ENCODE data around the gene POLR2C.
"Not testable (repeated sequence)": the region's sequence is repeated elsewhere in the genome, so short reads cannot be mapped to it uniquely, and the experiment has no call there.

Gene POLR2C
- total RNA-seq: 67.9 reads per million, percentile 75 among the genes with 10 or more reads in this experiment

DNA sequence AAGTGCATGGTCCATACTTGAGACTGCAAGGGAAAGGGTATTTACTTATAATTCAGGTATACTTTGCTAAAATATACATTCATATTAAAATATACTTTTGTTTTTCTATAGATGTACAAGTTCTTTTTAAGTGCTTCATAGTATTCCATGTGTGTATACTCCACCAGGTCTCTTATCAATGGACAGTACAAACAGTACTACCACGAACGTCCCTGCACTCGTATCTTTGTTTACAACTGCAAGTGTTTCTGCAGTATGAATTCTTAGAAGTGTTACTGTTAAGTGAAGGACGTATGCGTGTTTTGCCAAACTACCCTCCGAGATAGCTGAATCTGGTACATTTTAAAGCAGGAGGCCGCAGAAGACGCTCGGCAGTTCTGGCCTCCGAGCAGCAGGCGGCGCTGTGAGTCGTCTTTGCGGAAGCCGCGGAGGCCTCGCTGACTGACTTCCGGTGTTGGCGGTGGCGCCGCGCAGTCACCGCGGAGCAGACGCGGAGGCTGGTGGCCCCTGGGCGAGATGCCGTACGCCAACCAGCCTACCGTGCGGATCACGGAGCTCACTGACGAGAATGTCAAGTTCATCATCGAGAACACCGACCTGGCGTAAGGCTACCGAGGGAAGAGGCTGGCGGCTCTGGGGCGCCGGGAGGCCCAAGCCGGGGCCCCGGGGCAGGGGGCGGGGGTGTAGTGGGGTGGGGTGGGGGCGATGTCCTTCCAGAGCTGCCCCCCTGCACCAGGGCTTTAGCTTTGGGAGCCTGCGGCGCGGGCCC, at the start of gene POLR2C:
TSS of gene POLR2C (plus strand) at position 471 of the 769 bp plus-strand sequence. CDS start at position 517, 46 bp downstream.
- DNase-seq: peak; percentile 93

DNA sequence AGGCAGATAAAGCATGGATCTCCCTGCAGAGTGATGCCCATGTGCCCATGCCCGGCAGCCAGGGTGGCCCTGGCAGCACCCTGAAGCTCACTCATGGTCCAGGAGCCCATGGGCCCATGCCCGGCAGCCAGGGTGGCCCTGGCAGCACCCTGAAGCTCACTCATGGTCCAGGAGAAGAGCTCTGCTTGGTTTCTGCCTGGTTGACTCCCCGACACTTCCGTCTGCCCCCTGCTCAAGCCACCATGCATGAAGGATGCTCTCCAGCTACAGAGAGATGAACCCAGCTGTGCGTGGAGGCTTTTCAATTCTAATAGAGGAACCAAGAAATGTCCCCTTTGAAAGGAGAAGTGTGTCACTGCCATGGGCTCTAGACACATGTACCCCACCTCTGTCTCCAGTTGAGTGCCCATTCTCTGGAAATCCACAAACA, 49.2 kb upstream of the POLR2C start:
- no peak for DNase-seq

DNA sequence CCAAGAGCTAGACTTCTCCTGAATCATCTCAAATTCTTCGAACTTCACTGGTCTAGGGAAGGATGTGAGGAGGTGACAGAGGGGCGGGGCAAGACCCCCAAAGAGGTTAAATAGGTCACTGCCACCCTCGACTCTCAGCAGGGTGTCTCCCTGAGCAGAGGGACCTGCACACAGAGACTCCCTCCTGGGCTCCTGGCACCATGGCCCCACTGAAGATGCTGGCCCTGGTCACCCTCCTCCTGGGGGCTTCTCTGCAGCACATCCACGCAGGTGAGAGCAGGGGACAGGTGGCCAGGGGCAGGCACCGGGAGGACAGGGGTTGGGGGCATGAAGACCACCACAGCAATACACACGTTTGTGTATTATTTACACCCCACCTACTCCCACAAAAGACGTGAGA, 48.7 kb upstream of the POLR2C start:
- DNase-seq: no peak

DNA sequence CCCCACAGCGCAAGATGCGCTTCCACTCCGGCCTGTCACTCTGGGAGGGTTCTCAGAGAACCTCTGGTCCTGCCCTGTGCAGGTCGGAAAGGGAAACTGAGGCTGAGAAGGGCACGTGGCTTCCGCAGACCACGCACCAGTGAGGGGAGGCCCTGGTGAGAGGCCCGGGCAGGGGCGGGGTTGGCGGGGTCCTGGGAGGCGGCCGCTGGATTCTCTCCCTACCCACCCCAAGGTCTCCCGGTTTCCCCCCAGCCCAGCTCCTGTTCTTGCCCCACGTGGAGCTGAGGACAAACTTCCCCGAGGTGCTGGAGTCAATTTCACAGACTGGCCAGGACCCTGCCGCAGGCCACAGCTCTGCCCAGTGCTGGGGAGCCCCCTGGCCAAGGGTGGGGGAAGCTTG, 46.4 kb upstream of the POLR2C start:
- DNase-seq: no peak

DNA sequence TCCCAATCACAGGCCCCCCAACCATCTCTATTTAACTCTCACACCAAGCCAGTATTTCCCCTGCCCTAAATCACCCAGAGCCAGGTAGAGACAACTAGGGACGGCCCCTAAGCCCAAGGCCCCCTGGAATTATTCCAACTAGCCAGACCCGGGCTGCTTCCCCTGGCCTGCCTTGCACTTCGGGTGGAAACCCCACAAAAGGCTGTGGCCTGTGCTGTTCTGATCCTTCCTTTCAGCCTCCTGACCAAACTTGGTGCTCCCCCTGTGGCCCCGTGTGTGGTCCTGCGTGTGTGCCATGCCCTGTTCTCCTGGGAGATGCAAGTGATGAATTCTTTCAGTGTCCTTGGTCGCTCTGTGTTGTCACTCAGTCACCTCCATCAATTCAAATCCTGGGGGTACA, 43.0 kb upstream of the POLR2C start:
- DNase-seq: no peak

DNA sequence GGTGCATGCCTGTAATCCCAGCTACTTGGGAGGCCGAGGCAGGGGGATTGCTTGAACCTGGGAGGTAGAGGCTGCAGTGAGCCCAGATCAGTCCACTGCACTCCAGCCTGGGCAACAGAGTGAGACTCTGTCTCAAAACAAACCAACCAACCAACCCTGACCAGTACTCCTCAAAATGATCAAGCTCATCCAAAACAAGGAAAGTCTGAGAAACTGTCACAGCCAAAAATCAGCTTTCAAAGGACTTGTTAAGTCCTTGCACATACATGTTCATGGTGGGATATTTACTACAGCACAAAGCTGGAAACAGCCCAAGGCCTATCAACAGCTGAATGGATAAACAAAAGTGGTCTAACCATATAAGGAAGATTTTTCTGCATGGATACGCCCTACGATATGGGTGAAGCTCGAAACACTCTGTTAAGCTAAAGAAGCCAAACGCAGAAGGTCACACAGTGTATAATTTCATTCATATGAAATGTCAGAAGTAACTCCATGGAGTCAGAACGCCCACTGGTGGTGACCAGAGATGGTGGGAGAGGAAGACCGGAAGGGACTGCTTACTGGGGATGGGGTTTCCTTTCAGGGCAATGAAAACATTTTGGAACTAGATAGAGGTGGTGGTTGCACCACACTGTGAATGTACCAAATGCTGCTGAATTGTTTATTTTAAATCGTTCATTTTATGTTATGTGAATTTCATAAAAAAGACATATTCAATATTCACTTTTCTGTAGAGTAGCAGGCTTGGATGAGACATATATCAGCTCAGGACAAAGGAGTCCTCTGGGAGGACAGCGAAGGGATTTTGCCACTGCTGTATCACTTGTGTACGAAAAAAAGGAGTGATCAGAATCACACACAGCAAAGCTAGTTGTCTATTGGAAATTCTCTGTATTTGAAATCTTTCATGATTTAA, 40.2 kb upstream of the POLR2C start:
- DNase-seq: no peak

DNA sequence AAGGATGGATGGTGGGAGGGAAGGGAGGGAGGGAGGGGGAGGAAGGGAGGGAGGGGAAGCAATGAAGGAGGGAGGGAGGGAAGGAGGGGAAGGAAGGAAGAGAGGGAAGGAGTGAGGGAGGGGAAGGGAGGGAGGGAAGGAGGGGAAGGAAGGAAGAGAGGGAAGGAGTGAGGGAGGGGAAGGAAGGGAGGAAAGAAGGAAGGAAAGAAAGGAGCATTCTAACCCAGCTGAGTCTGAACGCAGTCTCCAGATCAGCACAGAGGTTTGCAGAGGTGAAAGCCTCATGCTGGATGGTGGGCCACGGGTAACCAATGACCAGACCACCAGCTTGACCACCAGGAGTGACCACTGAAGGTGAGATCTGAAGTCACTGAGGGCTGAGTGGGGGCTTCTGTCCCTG, 39.3 kb upstream of the POLR2C start:
- DNase-seq: no peak

DNA sequence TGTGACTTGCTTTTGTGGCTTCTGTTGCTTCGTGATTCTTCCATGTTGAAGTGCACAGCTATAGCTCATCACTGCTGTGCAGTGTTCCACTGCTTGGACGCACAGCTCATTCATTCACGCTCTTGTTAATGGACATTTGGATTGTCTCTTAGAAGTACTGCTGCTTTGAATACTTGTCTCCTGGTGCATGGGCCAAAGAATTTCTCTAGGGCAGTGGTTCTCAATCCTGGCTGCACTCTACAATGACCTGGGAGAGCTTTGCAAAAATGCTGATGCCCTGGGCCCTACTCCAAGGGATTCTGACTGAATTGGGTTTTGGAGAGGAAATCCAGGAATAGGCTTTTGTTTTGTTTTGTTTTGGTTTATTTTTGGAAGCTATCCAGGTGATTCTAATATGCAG, 37.9 kb upstream of the POLR2C start:
- no peak for DNase-seq

DNA sequence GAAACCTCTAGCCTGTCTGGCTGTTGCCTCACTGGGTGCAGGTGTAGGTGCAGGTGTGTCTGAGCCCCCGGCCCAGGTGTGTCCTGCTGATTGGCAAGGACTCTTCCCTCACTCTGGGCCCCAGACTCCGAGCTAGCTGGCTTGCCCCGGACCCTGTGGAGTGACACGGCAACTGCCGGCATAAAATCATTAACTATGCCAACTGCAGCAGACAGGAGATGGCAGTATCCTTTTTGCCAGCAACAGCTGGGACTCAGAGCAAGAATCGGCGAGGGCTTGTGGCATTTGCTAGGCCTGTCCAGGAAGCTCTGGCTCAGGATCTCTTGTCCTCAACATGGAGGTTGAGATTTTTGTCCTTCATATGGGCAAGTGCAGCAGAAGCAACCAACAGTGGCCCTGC, 36.1 kb upstream of the POLR2C start:
- DNase-seq: no peak

DNA sequence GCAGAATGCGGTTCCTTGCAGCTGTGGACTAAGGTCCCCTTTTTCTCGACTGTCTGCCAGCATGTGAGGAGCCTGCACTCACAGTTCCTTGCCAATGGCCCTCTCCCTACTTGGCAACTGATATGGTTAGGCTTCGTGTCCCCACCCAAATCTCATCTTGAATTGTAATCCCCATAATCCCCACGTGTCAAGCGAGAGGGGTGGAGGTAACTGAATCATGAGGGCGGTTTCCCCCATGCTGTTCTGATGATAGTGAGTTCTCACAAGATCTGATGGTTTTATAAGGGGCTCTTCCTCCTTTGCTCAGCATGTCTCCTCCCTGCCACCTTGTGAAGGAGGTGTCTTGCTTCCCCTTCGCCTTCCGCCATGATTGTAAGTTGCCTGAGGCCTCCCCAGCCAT, 35.2 kb upstream of the POLR2C start:
- no peak for DNase-seq

DNA sequence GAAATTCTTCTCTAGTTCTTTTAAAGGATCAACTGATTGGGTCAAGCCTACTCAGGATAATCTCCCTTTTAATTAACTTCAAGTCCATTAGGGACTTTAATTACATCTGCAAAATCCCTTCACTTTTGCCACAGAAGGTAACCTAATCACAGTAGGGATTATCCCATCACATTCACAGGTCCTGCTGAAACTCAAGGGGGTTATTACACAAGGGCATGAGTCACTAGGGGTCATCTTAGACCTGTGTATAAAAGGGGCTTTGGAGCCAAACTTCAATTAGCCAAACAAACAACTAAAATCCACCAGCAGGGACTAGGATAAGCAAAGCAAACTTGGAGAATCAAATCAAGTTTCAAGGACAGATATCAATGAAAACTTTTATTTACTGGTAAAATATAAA, 34.7 kb upstream of the POLR2C start:
- DNase-seq: no peak

DNA sequence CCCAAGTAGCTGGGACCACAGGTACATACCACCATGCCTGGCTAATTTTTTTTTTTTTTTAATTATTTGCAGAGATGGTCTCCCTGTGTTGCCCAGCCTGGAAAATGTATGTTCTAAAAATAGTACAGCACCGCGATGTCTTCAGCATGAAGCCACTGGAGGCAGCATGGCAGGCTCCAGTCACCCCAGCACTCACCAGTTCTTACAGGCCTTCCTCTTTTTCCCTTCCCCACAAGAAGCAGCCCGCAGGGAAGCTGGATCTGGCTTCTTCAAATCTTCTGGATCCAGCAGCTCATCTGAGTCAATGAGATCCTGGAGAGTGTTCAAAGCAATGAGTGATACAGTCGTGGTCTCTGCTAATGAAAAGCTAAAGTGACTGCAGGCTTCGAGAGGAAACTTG, 31.5 kb upstream of the POLR2C start:
- no peak for DNase-seq

DNA sequence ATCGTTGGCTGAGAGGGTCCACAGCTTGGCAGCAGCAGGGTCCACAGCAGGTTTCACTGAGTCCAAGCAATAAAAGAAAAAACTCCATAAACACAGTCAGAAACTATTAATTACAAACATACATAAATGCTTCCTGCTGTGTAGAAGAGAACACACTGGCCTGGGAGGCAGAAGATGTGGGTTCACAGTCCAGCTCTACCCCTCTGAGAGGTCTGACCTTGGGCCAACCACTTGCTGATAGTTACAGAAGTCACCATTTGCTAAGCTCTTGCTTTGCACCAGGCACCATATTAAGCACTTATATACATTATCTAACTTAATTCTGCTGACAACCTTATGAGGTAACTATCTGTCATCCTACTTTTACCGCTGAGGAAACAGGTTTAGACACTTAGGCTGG, 30.0 kb upstream of the POLR2C start:
- DNase-seq: no peak

DNA sequence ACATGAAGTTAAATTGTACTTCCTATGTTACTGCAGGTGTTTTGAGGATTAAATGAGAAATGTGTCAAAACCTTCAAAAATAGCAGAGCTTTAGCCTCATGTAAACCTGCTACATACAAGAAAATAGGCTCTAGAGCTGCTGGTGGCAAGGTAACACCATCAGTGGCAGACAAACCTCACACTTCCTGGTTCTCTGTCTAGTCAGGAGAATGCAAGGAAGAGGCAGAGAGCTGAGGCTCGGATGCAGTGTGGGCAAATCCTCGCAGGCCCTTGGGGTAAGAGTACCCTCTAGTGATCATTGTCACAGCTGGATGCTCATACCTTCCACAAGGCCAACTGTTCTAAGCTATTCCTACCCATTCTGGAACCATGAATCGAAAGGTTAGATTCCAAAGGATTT, 29.5 kb upstream of the POLR2C start:
- DNase-seq: no peak

DNA sequence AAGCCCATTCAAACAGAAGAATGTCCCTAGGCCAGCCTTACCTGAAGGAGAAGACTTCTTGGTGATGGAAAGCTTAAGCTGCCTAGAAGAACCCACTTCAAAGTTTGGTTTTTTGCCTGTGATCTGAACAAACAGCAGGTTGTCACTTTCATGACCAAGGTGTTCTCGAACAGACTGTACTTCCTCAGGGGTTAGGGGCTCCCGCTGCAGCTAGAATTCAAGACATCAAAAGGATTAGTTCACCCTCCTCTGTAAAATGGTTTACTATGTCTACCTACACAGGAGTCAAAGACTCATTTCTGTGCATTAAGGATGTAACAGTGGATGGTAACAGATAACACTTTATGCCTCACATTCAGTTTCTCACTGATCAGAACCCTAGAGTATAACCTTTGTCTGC, 28.5 kb upstream of the POLR2C start:
- no peak for DNase-seq

DNA sequence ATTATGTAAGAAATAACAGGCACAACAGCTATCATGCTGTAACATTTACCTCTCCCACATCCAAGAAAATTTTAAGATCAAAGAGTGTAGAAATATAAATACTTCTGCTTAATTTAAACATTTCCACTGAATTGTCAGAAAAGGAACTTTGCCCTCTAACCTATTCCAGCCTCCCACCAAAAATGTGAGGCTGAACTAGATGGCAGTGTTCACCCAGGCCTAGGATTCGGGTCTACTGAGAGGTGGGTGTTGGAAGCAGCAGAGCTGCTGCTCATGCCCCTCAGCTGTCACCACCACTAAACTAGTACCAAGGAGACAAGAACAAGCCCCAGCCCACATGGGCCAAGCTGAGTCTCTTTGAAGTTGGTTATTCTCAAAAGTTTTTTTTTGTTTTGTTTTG, 26.6 kb upstream of the POLR2C start:
- no peak for DNase-seq

DNA sequence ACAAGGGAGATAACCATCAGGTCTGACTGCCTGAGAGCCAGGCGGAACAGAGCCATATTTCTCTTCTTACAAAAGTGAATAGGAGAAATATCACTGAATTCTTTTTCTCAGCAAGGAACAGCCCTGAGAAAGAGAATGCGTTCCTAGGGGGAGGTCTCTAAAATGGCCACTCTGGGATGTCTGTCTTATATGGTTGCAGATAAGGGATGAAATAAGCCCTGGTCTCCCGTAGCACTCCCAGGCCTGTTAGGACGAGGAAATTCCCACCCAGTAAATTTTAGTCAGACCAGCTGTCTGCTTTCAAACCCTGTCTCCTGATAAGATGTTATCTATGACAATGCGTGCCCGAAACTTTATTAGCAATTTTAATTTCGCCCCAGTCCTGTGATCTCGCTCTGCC, 22.5 kb upstream of the POLR2C start:
- not testable (repeated sequence) for DNase-seq

DNA sequence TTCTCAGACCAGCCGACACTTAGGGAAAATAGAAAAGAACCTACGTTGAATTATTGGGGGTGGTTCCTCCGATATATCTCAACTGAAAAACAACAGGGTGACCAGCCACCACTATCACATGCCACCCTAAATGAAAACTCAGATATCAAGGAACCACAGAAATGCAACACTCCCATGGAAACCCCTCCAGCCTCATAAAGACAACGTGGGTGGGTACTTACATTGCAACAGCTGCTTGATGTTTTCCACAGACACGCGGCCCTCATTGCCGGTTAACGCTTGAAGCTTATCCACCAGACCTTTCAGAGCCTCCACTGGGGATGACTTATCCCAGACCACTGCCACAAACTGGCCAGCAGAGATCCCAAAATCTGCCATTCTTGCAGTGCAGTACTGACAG, 21.9 kb upstream of the POLR2C start:
- not testable (repeated sequence) for DNase-seq

DNA sequence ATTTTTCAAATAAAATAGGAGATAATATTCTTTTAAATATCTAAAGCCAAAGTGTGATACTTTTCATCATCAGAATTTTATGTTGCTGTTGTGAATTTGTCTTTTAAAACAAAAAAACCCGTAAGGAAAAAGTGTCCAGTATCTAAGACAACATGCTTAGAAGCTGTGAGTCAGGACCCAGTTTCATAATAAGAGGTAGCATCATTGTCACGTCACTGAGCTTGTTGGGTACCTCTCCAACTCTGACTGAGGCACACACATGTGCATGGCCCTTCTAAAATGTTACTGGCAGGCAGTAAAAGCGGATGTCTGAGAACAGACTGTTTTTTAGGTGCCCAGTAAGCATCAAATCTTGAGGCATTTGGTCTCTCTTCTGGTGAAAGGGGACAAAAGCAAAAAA, 17.8 kb upstream of the POLR2C start:
- no peak for DNase-seq

DNA sequence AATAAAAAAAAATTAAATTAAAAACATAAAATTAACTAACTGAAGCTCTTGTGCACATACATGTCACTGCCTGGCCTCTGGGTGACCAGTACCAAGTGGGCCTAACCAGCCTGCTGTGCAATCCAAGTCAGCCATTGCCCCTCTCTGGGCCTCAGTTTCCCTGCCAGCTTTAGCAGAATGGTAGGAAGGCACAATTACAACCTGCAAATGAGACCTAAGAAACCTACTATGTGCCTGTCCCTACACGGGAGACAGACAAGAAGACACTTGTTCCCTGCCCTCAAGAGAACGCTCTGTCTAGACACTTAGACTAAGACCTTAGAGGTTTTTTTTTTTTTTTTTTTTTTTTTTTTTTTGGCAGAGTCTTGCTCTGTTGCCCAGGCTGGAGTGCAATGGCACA, 17.0 kb upstream of the POLR2C start:
- no peak for DNase-seq

DNA sequence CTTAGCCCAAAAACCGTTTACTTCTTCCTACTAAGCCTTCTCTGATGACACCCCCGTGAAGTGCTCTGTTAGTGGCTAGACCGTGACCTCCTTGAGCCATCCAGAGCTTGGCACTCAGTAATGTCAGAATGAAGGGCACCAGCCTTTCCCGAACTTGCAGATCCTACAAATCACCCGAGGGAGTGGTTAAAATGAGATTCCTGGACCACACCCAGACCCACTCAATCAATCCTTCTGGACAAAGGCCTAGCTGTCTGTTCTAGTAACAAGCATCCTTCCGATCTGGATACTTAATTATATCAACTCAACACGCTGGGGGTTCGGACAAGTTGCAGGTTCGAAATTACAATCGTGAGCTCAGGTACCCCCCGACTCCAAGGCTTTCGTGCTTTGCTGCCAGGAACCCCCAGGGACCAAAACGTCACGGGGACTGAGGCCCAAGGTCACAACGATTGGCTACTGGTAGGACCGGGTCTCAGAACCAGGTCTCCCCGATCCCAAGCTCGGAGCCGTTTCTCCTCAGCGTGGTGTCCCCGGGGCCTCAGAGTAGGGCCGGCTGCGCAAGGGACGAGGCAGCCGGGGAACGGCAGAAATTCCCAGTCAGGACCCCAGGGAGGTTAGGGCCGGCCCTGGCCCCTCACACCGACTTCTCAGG, 15.8 kb upstream of the POLR2C start:
- no peak for DNase-seq

DNA sequence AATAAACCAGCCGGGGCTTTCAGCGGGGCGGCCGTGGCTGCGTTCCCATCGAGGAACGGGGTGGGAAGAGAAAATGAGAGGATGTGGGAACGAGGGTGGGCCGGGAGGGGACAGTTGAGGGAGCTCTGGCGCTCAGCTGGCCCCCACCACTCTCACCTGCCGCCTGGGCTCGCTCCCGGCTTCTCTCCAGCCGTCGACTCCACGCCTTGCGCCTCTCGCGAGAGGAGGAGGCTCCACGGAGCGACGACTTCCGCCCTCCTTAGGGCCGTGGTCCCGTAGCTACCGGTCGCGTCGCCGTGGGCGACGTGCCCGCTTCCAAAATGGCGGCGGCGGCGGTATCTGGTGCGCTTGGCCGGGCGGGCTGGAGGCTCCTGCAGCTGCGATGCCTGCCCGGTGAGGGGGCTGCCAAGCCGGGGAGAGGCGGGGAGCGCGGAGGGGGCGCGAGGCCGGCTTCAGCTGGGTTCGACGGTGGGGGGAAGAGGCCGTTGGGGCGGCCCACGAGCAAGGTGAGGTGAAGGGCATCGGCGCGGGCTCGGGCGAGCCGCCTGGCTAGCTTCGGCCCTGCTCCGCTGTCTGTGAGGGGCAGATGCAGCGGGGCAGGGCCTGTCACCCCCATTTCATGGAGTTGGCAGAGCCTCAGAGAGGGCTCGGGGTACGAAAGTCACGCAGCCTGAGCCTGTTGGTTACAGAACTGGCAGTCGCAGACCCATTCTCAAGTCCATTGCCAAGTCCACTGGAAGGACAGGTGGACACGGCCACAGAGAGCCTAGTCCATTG, 15.1 kb upstream of the POLR2C start, which contains the start of the genes CIAPIN1 and COQ9:
TSS of gene CIAPIN1 (minus strand) at position 200 of the 777 bp plus-strand sequence. CDS start 6,457 bp downstream, outside the sequence.
TSS of gene COQ9 (plus strand) at position 294 of the 777 bp plus-strand sequence. CDS start at position 321, 27 bp downstream.
- DNase-seq: peak; percentile 93
